GM15510 (cell line): Measurements from ENCODE around the gene MYBPC3.

ENCODE experiments used
- POLR2A ChIP-seq: IDR thresholded peaks from 3 replicates; pipeline ENCODE4 v1.6.1; 2011; ENCODE audit warnings: borderline replicate concordance; ENCODE audit not compliant: insufficient read length; ENCODE audit errors: extremely low read depth

The MYBPC3 gene

GRCh38 chr11:47329431-47329986 is 23.0 kb downstream of the MYBPC3 start:
- TF ChIP-seq POLR2A, result no peak

- no peak for TF ChIP-seq POLR2A
These were observed 23.8 kb downstream of the MYBPC3 start for GRCh38 chr11:47328449-47329390.

- no peak for TF ChIP-seq POLR2A
These were observed 24.6 kb downstream of the MYBPC3 start for GRCh38 chr11:47327949-47328348.

- no peak for TF ChIP-seq POLR2A
These were observed 25.5 kb downstream of the MYBPC3 start for GRCh38 chr11:47327025-47327424.

GRCh38 chr11:47326198-47326597 is 26.3 kb downstream of the MYBPC3 start:
- no peak for TF ChIP-seq POLR2A

GRCh38 chr11:47325271-47326041 is 27.0 kb downstream of the MYBPC3 start:
- no peak for TF ChIP-seq POLR2A

GRCh38 chr11:47324520-47324919 is 28.0 kb downstream of the MYBPC3 start:
- no peak for TF ChIP-seq POLR2A

- TF ChIP-seq POLR2A, result no peak
These were observed 34.3 kb downstream of the MYBPC3 start for GRCh38 chr11:47318166-47318565.

GRCh38 chr11:47317064-47317828 is 35.3 kb downstream of the MYBPC3 start:
- TF ChIP-seq POLR2A, result no peak

- TF ChIP-seq POLR2A, result no peak
These were observed 37.5 kb downstream of the MYBPC3 start for GRCh38 chr11:47314992-47315391.

GRCh38 chr11:47308050-47308823 is 44.3 kb downstream of the MYBPC3 start:
- TF ChIP-seq POLR2A, result no peak

GRCh38 chr11:47306484-47306844 is 46.0 kb downstream of the MYBPC3 start:
- no peak for TF ChIP-seq POLR2A

- no peak for TF ChIP-seq POLR2A
These were observed 46.6 kb downstream of the MYBPC3 start for GRCh38 chr11:47305734-47306483.
